Measurements from ENCODE around the gene SURF2.

SURF2 gene

GRCh38 chr9:133339641-133340040 is 16.7 kb upstream of the SURF2 start:
- DNase-seq = no peak

- peak; percentile 52 for DNase-seq
Observed at GRCh38 chr9:133340256-133340655, 16.1 kb upstream of the SURF2 start.

GRCh38 chr9:133340916-133341315 is 15.4 kb upstream of the SURF2 start:
- DNase-seq = no peak

GRCh38 chr9:133341369-133342068 is 14.8 kb upstream of the SURF2 start:
- peak; percentile 15 for DNase-seq

GRCh38 chr9:133342069-133342406 is 14.3 kb upstream of the SURF2 start:
- no peak for DNase-seq

GRCh38 chr9:133342570-133342969 is 13.8 kb upstream of the SURF2 start:
- DNase-seq = no peak

GRCh38 chr9:133344071-133344470 is 12.3 kb upstream of the SURF2 start:
- no peak for DNase-seq

GRCh38 chr9:133344979-133345378 is 11.4 kb upstream of the SURF2 start:
- DNase-seq = no peak

- no peak for DNase-seq
Observed at GRCh38 chr9:133345596-133345995, 10.8 kb upstream of the SURF2 start.

GRCh38 chr9:133346021-133346785 is 10.1 kb upstream of the SURF2 start:
- DNase-seq = no peak

- no peak for DNase-seq
Observed at GRCh38 chr9:133347515-133347984, 8.8 kb upstream of the SURF2 start.

- DNase-seq = peak; percentile 88
Observed at GRCh38 chr9:133347985-133348717, 8.2 kb upstream of the SURF2 start, which contains the start of the genes MED22 and RPL7A. Gene MED22, minus strand, starts transcription at chr9:133348131. Its CDS starts 1,469 bp downstream, at chr9:133346662. Gene RPL7A, plus strand, starts transcription at chr9:133348218. Its CDS starts 26 bp downstream, at chr9:133348244.

GRCh38 chr9:133348718-133349573 is 7.4 kb upstream of the SURF2 start:
- DNase-seq = no peak

- DNase-seq = no peak
Observed at GRCh38 chr9:133349965-133350616, 6.3 kb upstream of the SURF2 start.

GRCh38 chr9:133351526-133351907 is 4.8 kb upstream of the SURF2 start:
- DNase-seq = no peak

GRCh38 chr9:133351908-133352634 is 4.3 kb upstream of the SURF2 start:
- DNase-seq = peak; percentile 46

GRCh38 chr9:133352635-133353340 is 3.6 kb upstream of the SURF2 start:
- no peak for DNase-seq

- no peak for DNase-seq
Observed at GRCh38 chr9:133353548-133353947, 2.8 kb upstream of the SURF2 start.

GRCh38 chr9:133354766-133355165 is 1.6 kb upstream of the SURF2 start:
- DNase-seq = no peak

GRCh38 chr9:133355881-133356357 is 431 bp upstream of the SURF2 start:
- DNase-seq = no peak
